K562 (cell line): ENCODE results near the gene NDRG3. TPM values are rescaled to one million over a fixed set of nuclear protein-coding genes. Genes with fewer than 3 reads are reported as not detected.
A peak's percentile ranks its signal among the peaks of the same experiment; 100 is the strongest.

Experiments used
- ILF3 ChIP-seq: fragments of 450-650 bp; IDR thresholded peaks from 2 replicates; pipeline ENCODE4 v1.6.1; 2018; ENCODE audit warnings: antibody characterized with exemption, mild to moderate bottlenecking, moderate library complexity, borderline replicate concordance
- L3MBTL2 ChIP-seq: fragments of 450-650 bp; IDR thresholded peaks from 2 replicates; pipeline ENCODE4 v1.6.1; 2016; ENCODE audit warnings: mild to moderate bottlenecking, moderate library complexity
- MEIS2 ChIP-seq: fragments of 450-650 bp; IDR thresholded peaks from 2 replicates; pipeline ENCODE4 v1.6.1; 2014; ENCODE audit warnings: mild to moderate bottlenecking; ENCODE audit not compliant: partially characterized antibody
- NFIC ChIP-seq: fragments of 450-650 bp; IDR thresholded peaks from 2 replicates; pipeline ENCODE4 v1.6.1; 2017; ENCODE audit warnings: mild to moderate bottlenecking, inconsistent platforms
- SRF ChIP-seq, 2 experiments: fragments of 250-450, 450-650 bp in 1 of 2; sonication (Bioruptor Pico) in 1 of 2; sonication (generic) in 1 of 2; formaldehyde crosslinking; IDR thresholded peaks; 2 replicates each; pipeline versions ENCODE4 v1.5.0 to v1.5.1; 2020 to 2022; ENCODE audit warnings: mild to moderate bottlenecking in 1 of 2, missing genetic modification reagents in 1 of 2
- SUPT5H ChIP-seq: fragments of 450-650 bp; IDR thresholded peaks from 2 replicates; pipeline ENCODE4 v1.6.1; 2016
- polyA plus RNA-seq, 8 experiments: library from polyadenylated mRNA; depleted of rRNA in 4 of 8; stranded (reverse) in 5 of 8; unstranded in 3 of 8; fragments of >200 nt; fragmentation: Nextera tagmentation in 2 of 8; fragmentation: Illumina TruSeq in 1 of 8; extraction: Ambion mirVana in 2 of 8; extraction: Trizol in 1 of 8; gene quantifications; 2 replicates each; pipeline versions ENCODE4 v1.2.1 to v1.2.3, GENCODE V29; 2011 to 2014; ENCODE audit warnings: inconsistent platforms in 1 of 8, missing spikeins in 1 of 8
- total RNA-seq, 7 experiments: library from RNA; depleted of rRNA in 6 of 7; stranded (reverse); fragments of >200 nt in 6 of 7; fragmentation: Illumina TruSeq in 2 of 7; extraction: Trizol in 2 of 7; gene quantifications; 2 replicates each; pipeline versions ENCODE4 v1.2.1 to v1.2.3, GENCODE V29; 2011 to 2021; ENCODE audit warnings: low replicate concordance in 1 of 7
- TF ChIP-seq, protein P1 (sequence below): sonication (generic); formaldehyde crosslinking; IDR thresholded peaks from 2 replicates; pipeline ENCODE4 v1.8.0; 2023; ENCODE audit warnings: mild to moderate bottlenecking, missing genetic modification reagents
- TF ChIP-seq, protein P2 (sequence below), 2 experiments: IDR thresholded peaks; 2 replicates each; pipeline ENCODE4 v1.6.1; 2011; ENCODE audit warnings: borderline replicate concordance in 1 of 2, control low read depth in 1 of 2, low read depth in 1 of 2, low read length in 1 of 2, mild to moderate bottlenecking in 1 of 2, mixed read lengths in 1 of 2, moderate library complexity in 1 of 2; ENCODE audit not compliant: insufficient read depth in 1 of 2, insufficient read length in 1 of 2, poor library complexity in 1 of 2, severe bottlenecking in 1 of 2; ENCODE audit errors: extremely low read depth in 1 of 2
- TF ChIP-seq, protein P3 (sequence below), 2 experiments: fragments of 450-650 bp; IDR thresholded peaks; 2 replicates each; pipeline ENCODE4 v1.6.1; 2016; ENCODE audit warnings: mild to moderate bottlenecking in 2 of 2, borderline replicate concordance in 1 of 2, low read depth in 1 of 2, moderate library complexity in 1 of 2
- TF ChIP-seq, protein P4 (sequence below): sonication (generic); formaldehyde crosslinking; IDR thresholded peaks from 2 replicates; pipeline ENCODE4 v1.8.1; 2023; ENCODE audit warnings: mild to moderate bottlenecking, missing genetic modification reagents

The NDRG3 gene
- total and polyA plus RNA-seq, 9 of the 15 experiments (the other 6 are each of a cell fraction or from before 2014, with no cell fraction given), result 14.6 to 39.4 (median 24.4) TPM

DNA sequence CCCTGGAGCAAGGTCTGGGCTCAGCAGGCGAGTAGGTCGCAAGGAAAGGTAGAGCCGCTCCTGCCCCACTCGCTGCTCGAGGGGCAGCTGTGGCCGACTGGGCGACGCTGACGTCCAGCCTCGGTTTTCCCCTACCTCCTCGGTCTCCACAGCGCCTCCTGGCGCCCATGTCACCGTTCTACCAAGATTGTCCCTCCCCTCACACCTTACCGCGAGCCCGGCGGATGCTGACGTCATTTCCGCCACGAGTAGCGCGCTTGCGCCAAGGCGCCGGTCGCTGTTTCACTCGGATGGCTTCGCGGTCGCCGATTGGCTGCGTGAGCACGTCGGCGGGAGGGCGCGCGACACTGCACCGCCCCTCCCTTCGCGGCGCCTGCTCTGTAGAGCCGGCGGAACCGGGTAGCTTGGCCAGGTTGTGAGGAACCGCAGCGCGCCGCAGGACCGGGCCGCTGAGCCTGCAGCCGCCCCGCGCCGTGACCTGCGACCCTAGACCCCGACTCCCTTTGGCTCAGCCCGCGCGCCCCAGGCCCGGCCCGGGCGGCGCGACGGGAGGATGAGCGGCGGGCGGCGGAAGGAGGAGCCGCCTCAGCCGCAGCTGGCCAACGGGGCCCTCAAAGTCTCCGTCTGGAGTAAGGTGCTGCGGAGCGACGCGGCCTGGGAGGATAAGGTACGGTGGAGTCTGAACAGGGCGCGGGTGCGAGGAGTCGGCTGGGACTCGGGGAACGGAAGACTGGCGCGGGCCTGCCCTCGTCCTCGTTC, 140.3 kb downstream of the NDRG3 start, which contains the start of gene RAB5IF (continued):
- TF ChIP-seq NFIC, result peak; percentile 72
- TF ChIP-seq, protein P1, sequence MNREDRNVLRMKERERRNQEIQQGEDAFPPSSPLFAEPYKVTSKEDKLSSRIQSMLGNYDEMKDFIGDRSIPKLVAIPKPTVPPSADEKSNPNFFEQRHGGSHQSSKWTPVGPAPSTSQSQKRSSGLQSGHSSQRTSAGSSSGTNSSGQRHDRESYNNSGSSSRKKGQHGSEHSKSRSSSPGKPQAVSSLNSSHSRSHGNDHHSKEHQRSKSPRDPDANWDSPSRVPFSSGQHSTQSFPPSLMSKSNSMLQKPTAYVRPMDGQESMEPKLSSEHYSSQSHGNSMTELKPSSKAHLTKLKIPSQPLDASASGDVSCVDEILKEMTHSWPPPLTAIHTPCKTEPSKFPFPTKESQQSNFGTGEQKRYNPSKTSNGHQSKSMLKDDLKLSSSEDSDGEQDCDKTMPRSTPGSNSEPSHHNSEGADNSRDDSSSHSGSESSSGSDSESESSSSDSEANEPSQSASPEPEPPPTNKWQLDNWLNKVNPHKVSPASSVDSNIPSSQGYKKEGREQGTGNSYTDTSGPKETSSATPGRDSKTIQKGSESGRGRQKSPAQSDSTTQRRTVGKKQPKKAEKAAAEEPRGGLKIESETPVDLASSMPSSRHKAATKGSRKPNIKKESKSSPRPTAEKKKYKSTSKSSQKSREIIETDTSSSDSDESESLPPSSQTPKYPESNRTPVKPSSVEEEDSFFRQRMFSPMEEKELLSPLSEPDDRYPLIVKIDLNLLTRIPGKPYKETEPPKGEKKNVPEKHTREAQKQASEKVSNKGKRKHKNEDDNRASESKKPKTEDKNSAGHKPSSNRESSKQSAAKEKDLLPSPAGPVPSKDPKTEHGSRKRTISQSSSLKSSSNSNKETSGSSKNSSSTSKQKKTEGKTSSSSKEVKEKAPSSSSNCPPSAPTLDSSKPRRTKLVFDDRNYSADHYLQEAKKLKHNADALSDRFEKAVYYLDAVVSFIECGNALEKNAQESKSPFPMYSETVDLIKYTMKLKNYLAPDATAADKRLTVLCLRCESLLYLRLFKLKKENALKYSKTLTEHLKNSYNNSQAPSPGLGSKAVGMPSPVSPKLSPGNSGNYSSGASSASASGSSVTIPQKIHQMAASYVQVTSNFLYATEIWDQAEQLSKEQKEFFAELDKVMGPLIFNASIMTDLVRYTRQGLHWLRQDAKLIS (CRISPR knock-in tag), result peak; percentile 81; the same call in 1 of the 2 replicates
- TF ChIP-seq, protein P2, sequence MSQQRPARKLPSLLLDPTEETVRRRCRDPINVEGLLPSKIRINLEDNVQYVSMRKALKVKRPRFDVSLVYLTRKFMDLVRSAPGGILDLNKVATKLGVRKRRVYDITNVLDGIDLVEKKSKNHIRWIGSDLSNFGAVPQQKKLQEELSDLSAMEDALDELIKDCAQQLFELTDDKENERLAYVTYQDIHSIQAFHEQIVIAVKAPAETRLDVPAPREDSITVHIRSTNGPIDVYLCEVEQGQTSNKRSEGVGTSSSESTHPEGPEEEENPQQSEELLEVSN (IDR thresholded peaks at IDR 0.05; ENCODE audit: borderline replicate concordance in 1 of 2, extremely low read depth in 1 of 2, insufficient read depth in 1 of 2, insufficient read length in 1 of 2, low read depth in 1 of 2, low read length in 1 of 2, poor library complexity in 1 of 2, severe bottlenecking in 1 of 2), result peak; percentile 63 to 78
- peak; percentile 85 for TF ChIP-seq SUPT5H
- TF ChIP-seq L3MBTL2, result peak; percentile 89
- TF ChIP-seq, protein P3, sequence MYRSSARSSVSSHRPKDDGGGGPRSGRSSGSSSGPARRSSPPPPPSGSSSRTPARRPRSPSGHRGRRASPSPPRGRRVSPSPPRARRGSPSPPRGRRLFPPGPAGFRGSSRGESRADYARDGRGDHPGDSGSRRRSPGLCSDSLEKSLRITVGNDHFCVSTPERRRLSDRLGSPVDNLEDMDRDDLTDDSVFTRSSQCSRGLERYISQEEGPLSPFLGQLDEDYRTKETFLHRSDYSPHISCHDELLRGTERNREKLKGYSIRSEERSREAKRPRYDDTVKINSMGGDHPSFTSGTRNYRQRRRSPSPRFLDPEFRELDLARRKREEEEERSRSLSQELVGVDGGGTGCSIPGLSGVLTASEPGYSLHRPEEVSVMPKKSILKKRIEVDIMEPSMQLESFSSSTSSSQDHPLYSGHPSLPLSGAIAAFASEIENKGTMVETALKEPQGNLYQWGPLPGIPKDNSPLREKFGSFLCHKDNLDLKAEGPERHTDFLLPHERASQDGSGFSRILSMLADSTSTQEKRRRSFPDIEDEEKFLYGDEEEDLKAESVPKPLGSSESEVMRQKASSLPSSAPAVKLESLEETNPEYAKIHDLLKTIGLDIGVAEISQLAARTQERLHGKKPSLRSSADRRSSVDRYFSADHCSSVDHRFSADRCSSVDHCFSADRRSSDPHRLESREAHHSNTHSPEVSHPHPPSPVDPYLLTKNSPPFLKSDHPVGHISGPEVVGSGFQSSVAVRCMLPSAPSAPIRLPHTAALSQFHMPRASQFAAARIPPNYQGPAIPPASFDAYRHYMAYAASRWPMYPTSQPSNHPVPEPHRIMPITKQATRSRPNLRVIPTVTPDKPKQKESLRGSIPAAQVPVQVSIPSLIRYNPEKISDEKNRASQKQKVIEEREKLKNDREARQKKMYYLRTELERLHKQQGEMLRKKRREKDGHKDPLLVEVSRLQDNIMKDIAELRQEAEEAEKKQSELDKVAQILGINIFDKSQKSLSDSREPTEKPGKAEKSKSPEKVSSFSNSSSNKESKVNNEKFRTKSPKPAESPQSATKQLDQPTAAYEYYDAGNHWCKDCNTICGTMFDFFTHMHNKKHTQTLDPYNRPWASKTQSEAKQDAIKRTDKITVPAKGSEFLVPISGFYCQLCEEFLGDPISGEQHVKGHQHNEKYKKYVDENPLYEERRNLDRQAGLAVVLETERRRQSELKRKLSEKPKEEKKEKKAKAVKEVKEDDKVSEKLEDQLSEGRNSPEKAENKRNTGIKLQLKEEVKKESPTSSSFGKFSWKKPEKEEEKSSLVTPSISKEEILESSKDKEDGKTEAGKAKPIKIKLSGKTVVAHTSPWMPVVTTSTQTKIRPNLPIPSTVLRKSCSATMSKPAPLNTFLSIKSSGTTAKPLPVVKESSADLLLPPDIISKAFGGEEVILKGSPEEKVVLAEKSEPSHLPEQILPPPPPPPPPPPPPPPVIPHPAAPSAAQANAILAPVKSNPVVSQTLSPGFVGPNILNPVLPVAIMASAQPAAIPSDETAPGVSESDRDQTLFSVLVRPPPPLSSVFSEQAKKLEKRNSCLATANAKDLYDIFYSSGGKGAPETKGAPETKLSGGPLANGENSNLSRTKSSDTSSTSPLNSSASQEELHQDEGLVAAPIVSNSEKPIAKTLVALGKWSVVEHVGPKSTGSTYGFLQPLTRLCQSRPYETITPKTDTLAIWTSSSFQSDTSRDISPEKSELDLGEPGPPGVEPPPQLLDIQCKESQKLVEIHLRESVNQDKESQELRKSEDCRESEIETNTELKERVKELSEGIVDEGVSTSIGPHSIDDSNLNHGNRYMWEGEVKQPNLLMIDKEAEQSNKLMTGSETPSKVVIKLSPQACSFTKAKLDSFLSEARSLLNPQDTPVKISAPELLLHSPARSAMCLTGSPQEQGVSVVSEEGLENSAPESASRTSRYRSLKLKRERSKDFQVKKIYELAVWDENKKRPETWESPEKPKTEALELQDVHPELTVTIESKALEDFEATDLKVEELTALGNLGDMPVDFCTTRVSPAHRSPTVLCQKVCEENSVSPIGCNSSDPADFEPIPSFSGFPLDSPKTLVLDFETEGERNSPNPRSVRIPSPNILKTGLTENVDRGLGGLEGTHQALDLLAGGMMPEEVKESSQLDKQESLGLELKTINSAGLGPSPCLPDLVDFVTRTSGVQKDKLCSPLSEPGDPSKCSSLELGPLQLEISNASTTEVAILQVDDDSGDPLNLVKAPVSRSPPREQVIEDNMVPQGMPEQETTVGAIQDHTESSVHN (IDR thresholded peaks at IDR 0.05; ENCODE audit: borderline replicate concordance in 1 of 2, low read depth in 1 of 2), result no peak
- no peak for TF ChIP-seq ILF3
- peak; percentile 66 for TF ChIP-seq MEIS2
- TF ChIP-seq SRF (CRISPR knock-in tag; IDR thresholded peaks at IDR 0.05), result peak in 1 of 2 experiments; percentile 22; a peak in 1 of 4 replicates
- TF ChIP-seq, protein P4, sequence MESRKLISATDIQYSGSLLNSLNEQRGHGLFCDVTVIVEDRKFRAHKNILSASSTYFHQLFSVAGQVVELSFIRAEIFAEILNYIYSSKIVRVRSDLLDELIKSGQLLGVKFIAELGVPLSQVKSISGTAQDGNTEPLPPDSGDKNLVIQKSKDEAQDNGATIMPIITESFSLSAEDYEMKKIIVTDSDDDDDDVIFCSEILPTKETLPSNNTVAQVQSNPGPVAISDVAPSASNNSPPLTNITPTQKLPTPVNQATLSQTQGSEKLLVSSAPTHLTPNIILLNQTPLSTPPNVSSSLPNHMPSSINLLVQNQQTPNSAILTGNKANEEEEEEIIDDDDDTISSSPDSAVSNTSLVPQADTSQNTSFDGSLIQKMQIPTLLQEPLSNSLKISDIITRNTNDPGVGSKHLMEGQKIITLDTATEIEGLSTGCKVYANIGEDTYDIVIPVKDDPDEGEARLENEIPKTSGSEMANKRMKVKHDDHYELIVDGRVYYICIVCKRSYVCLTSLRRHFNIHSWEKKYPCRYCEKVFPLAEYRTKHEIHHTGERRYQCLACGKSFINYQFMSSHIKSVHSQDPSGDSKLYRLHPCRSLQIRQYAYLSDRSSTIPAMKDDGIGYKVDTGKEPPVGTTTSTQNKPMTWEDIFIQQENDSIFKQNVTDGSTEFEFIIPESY (CRISPR knock-in tag), result peak; percentile 89
